ENCODE measurements around the gene ABCB4. TPM values are rescaled to one million over a fixed set of nuclear protein-coding genes. Genes with fewer than 3 reads are reported as not detected.
A peak's percentile ranks its signal among the peaks of the same experiment; 100 is the strongest.

The ABCB4 gene
- total and polyA plus RNA-seq, 12 donors: 1.2 to 14.4 (median 6.8) TPM

DNA sequence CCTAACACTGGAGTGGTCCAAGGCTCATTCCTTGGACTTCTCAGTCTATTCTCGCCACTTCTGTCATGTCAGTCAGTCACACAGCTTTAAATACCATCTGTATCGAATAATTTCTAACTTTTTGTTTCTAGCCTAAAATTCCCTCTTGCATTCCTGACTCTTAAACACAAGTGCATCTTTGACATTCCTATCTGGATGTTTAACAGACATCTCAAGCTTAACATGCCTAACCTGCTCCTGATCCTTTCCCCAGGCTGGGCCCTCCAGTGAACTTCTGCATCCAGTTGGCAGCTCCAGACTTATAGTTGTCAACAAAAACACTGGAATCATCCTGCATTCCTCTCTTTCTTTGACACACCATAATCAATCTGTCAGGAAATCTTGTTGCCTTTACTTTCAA lies 4.5 kb upstream of the ABCB4 start:
- WGBS, 2 donors: 60 to 70% methylated on average over 2 of the region's 2 CpGs

GRCh38 chr7:87476179-87476557 lies 688 bp upstream of the ABCB4 start:
- Histone ChIP-seq H3K27me3 (peaks cover 0 to 28% (median 0%) of the 10 kb centered on the region in 7 donors), H3K9me3 (no peaks in the 10 kb centered on the region), H3K36me3 (no peaks in the 10 kb centered on the region), H3K27ac (peak overlapping the region in 4 of 10 donors; percentile 73 to 86 (median 80)), H3K4me3 (peak overlapping the region in 8 of 10 donors; percentile 43 to 72 (median 62)), H3K4me1 (peaks cover 0 to 22% (median 11%) of the 10 kb centered on the region in 9 donors)
- TF ChIP-seq, protein P1, sequence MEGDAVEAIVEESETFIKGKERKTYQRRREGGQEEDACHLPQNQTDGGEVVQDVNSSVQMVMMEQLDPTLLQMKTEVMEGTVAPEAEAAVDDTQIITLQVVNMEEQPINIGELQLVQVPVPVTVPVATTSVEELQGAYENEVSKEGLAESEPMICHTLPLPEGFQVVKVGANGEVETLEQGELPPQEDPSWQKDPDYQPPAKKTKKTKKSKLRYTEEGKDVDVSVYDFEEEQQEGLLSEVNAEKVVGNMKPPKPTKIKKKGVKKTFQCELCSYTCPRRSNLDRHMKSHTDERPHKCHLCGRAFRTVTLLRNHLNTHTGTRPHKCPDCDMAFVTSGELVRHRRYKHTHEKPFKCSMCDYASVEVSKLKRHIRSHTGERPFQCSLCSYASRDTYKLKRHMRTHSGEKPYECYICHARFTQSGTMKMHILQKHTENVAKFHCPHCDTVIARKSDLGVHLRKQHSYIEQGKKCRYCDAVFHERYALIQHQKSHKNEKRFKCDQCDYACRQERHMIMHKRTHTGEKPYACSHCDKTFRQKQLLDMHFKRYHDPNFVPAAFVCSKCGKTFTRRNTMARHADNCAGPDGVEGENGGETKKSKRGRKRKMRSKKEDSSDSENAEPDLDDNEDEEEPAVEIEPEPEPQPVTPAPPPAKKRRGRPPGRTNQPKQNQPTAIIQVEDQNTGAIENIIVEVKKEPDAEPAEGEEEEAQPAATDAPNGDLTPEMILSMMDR (IDR thresholded peaks at IDR 0.05): no peak
- intact Hi-C loops (cut with DNase I): no loop called here
- DNase-seq: no peak
- WGBS, 2 donors: 39 to 45% methylated on average over 8 of the region's 8 CpGs
- no peak for ATAC-seq

More for the DNA sequence above, 4.5 kb upstream of the ABCB4 start:
- Histone ChIP-seq H3K27me3 (peaks cover 0 to 22% (median 0%) of the 10 kb centered on the region in 7 donors), H3K9me3 (no peaks in the 10 kb centered on the region), H3K27ac (no peak overlapping the region), H3K36me3 (no peaks in the 10 kb centered on the region), H3K4me1 (peaks cover 0 to 9% (median 5%) of the 10 kb centered on the region in 9 donors), H3K4me3 (no peak overlapping the region)
- intact Hi-C loops (cut with DNase I): no loop called here
- TF ChIP-seq, protein P1 (IDR thresholded peaks at IDR 0.05): no peak
- DNase-seq: no peak
- ATAC-seq: no peak

- ATAC-seq: peak; percentile 62 to 90 (median 84)
- H3K9me3 ChIP-seq: peaks cover 0 to 4% (median 0%) of the 10 kb centered on the region in 11 donors
- intact Hi-C loops (cut with DNase I): no loop called here
- TF ChIP-seq, protein P1 (IDR thresholded peaks at IDR 0.05): no peak
- peaks cover 0 to 28% (median 0%) of the 10 kb centered on the region in 7 donors for H3K27me3 ChIP-seq
- peak overlapping the region; percentile 25 to 72 (median 58) for H3K4me3 ChIP-seq
- no peaks in the 10 kb centered on the region for H3K36me3 ChIP-seq
- peak in 1 of 2 donors; percentile 23 for DNase-seq
- WGBS, 2 donors: 7 to 9% methylated on average over 14 of the region's 14 CpGs
- H3K27ac ChIP-seq: peak overlapping the region; percentile 61 to 86 (median 78)
- H3K4me1 ChIP-seq: peaks cover 0 to 22% (median 11%) of the 10 kb centered on the region in 9 donors
Observed at GRCh38 chr7:87474533-87475358, 734 bp downstream of the ABCB4 start.

GRCh38 chr7:87473986-87474385 lies 1.5 kb downstream of the ABCB4 start:
- intact Hi-C loops (cut with DNase I): no loop called here
- peak overlapping the region; percentile 61 to 86 (median 78) for H3K27ac ChIP-seq

More at GRCh38 chr7:87473986-87474385, 1.5 kb downstream of the ABCB4 start:
- Histone ChIP-seq H3K27me3 (peaks cover 0 to 28% (median 0%) of the 10 kb centered on the region in 7 donors), H3K4me1 (peaks cover 0 to 22% (median 11%) of the 10 kb centered on the region in 9 donors), H3K9me3 (peaks cover 0 to 4% (median 0%) of the 10 kb centered on the region in 11 donors), H3K36me3 (no peaks in the 10 kb centered on the region), H3K4me3 (peak overlapping the region in 7 of 10 donors; percentile 52 to 72 (median 62))
- TF ChIP-seq, protein P1 (IDR thresholded peaks at IDR 0.05): no peak
- WGBS, 2 donors: 32 to 36% methylated on average over 2 of the region's 2 CpGs
- ATAC-seq: peak; percentile 49 to 88 (median 82)
- DNase-seq: no peak
